Smooth muscle cell (in vitro differentiated cells): ENCODE measurements around the gene NCOA5. TPM values are rescaled to one million over a fixed set of nuclear protein-coding genes. Genes with fewer than 3 reads are reported as not detected.
A peak's percentile ranks its signal among the peaks of the same experiment; 100 is the strongest.

Experiments used
- DNase-seq: peaks from one replicate; lab custom pipeline; 2025; ENCODE audit not compliant: unreplicated experiment; lab: John Stamatoyannopoulos, UW
- H2AFZ ChIP-seq: fragments of 200-600 bp; sonication (generic); 2 replicates; pipeline ENCODE4 v1.6.0; 2016; ENCODE audit warnings: antibody characterized with exemption, low read depth, mild to moderate bottlenecking
- H3F3A ChIP-seq: fragments of 200-600 bp; sonication (generic); 2 replicates; pipeline ENCODE4 v1.6.0; 2017; ENCODE audit warnings: antibody characterized with exemption, low read depth
- H3K27ac ChIP-seq: fragments of 200-600 bp; sonication (generic); 2 replicates; pipeline ENCODE4 v1.5.1; 2016; ENCODE audit warnings: low read depth, mild to moderate bottlenecking
- H3K27me3 ChIP-seq: fragments of 200-600 bp; sonication (generic); 2 replicates; pipeline ENCODE4 v1.6.1; 2016; ENCODE audit warnings: low read depth, mild to moderate bottlenecking
- H3K36me3 ChIP-seq: fragments of 200-600 bp; sonication (generic); 2 replicates; pipeline ENCODE4 v1.5.1; 2016; ENCODE audit warnings: low read depth
- H3K4me1 ChIP-seq: fragments of 200-600 bp; sonication (generic); 2 replicates; pipeline ENCODE4 v1.5.1; 2016; ENCODE audit warnings: low read depth
- H3K4me2 ChIP-seq: fragments of 200-600 bp; sonication (generic); 2 replicates; pipeline ENCODE4 v1.6.0; 2016; ENCODE audit warnings: mild to moderate bottlenecking
- H3K4me3 ChIP-seq: fragments of 200-600 bp; sonication (generic); 2 replicates; pipeline ENCODE4 v1.5.1; 2016; ENCODE audit warnings: mild to moderate bottlenecking
- H3K79me2 ChIP-seq: fragments of 200-600 bp; sonication (generic); 2 replicates; pipeline ENCODE4 v1.6.0; 2016; ENCODE audit warnings: low read depth, mild to moderate bottlenecking
- H3K9ac ChIP-seq: fragments of 200-600 bp; sonication (generic); 2 replicates; pipeline ENCODE4 v1.6.0; 2016; ENCODE audit warnings: low read depth
- H3K9me3 ChIP-seq: fragments of 200-600 bp; sonication (generic); replicated peaks from 2 replicates; pipeline ENCODE4 v1.5.1; 2016; ENCODE audit warnings: low read depth
- H4K20me1 ChIP-seq: fragments of 200-600 bp; sonication (generic); 2 replicates; pipeline ENCODE4 v1.6.0; 2016; ENCODE audit warnings: low read depth
- CTCF ChIP-seq: fragments of 200-600 bp; sonication (generic); IDR thresholded peaks from 2 replicates; pipeline ENCODE4 v1.5.1; 2017; ENCODE audit warnings: borderline replicate concordance, mild to moderate bottlenecking, antibody characterized with exemption; ENCODE audit not compliant: insufficient read depth, poor library complexity, severe bottlenecking
- WGBS: methylation state at CpG from one replicate; pipeline ENCODE4 v1.1.7; 2016; ENCODE audit warnings: low lambda C conversion rate; 5-methylcytosine and 5-hydroxymethylcytosine counted together
- polyA plus RNA-seq: library from polyadenylated mRNA; unstranded; fragments of >200 nt; fragmentation: Nextera tagmentation; extraction: Ambion mirVana; gene quantifications from 2 replicates; pipeline ENCODE4 v1.2.1, GENCODE V29; 2016
- total RNA-seq: library from RNA; depleted of rRNA; stranded (reverse); fragments of >200 nt; gene quantifications from 2 replicates; pipeline ENCODE4 v1.2.3, GENCODE V29; 2014

NCOA5 gene
- total and polyA plus RNA-seq, 2 experiments from 2014 or later, result 8.3 to 11.4 TPM

DNA sequence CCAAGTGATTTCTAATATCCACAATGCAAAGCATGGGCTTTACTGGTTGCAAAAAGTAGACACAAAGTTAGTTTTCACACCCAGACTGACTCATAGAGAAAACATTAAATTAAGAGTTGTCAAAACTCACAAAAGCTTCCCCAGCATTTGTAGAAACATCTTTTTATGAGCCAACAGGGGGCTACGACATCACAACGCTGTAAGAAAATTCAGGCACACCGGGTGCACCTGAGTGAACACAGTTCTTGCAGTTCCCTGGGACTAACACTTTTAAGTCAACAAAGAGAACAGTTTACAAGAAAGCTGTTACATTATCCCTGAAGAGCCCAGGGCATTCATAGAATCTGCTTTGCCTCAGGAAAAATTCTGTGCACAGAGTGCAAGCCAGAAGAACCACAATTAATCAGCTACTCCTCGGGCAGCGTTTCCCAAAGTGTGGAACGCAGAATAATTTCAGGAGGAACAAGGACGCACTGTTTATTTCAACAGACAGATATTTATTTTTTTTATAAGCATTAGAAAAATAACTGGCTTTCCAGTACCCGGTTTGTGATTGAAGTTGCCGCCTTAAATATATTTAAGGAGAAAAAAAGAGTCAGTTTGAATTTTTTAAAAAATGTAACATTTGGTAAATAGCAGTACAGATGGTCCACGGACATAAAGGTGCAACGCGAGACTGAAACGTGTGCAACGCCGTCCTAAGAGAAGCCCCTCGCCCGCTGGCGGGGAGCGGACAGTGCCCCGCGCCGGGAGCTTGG lies 1.2 kb downstream of the NCOA5 start:
- DNase-seq, result no peak
- no peaks in the 10 kb centered on the region for H3K9me3 ChIP-seq
- peaks cover 58% of the 10 kb centered on the region for H4K20me1 ChIP-seq
- peaks cover 54% of the 10 kb centered on the region for H3K79me2 ChIP-seq
- H3K4me1 ChIP-seq, result peaks cover 22% of the 10 kb centered on the region
- H3K27me3 ChIP-seq, result no peaks in the 10 kb centered on the region
- no peak for TF ChIP-seq CTCF
- H3K36me3 ChIP-seq, result no peaks in the 10 kb centered on the region
- peak overlapping the region; percentile 93 for H3K27ac ChIP-seq
- peak overlapping the region; percentile 68 for H3K4me3 ChIP-seq
- H3K4me2 ChIP-seq, result peak overlapping the region; percentile 89
- no peaks in the 10 kb centered on the region for H3F3A ChIP-seq
- 3% methylated on average over 22 of the region's 22 CpGs for WGBS
- H3K9ac ChIP-seq, result peak overlapping the region; percentile 95
- H2AFZ ChIP-seq, result no peak overlapping the region

DNA sequence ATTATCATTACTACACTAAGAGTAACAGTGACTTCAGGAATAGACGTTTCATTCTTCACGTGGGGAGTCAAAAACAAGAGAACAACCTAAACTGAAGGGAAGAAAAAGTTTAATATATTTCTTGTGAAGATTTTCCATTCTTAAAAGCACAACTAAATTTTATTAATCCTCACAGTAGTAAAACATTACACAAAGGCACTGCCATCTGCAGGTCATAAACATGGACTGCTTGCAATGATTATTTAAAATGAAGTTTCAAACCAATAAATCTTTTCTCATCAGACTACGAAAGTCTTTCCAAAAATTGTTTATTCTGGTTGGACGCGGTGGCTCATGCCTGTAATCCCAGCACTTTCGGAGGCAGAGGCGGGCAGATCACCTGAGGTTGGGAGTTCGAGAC lies 2.6 kb downstream of the NCOA5 start:
- Histone ChIP-seq H3K79me2 (peaks cover 68% of the 10 kb centered on the region), H3K4me2 (no peak overlapping the region), H3K9me3 (no peaks in the 10 kb centered on the region), H4K20me1 (peaks cover 72% of the 10 kb centered on the region), H3K36me3 (no peaks in the 10 kb centered on the region), H3K4me1 (peaks cover 22% of the 10 kb centered on the region), H3K4me3 (peak overlapping the region; percentile 10), H2AFZ (no peak overlapping the region), H3K27me3 (no peaks in the 10 kb centered on the region), H3F3A (no peaks in the 10 kb centered on the region), H3K9ac (no peak overlapping the region), H3K27ac (no peak overlapping the region)
- WGBS, result 88% methylated on average over 8 of the region's 8 CpGs
- TF ChIP-seq CTCF, result peak; percentile 36
- DNase-seq, result no peak

GRCh38 chr20:46085179-46085851 lies 4.4 kb downstream of the NCOA5 start:
- Histone ChIP-seq H3K79me2 (peaks cover 87% of the 10 kb centered on the region), H2AFZ (no peak overlapping the region), H4K20me1 (peaks cover 90% of the 10 kb centered on the region), H3K27ac (no peak overlapping the region), H3K4me3 (no peak overlapping the region), H3K9me3 (no peaks in the 10 kb centered on the region), H3F3A (no peaks in the 10 kb centered on the region), H3K27me3 (no peaks in the 10 kb centered on the region), H3K4me2 (no peak overlapping the region), H3K9ac (no peak overlapping the region), H3K36me3 (no peaks in the 10 kb centered on the region), H3K4me1 (peaks cover 21% of the 10 kb centered on the region)
- WGBS, result 36% methylated on average over 4 of the region's 4 CpGs
- DNase-seq, result no peak
- no peak for TF ChIP-seq CTCF
